Measurements from ENCODE around the gene REL. TPM values are rescaled to one million over a fixed set of nuclear protein-coding genes. Genes with fewer than 3 reads are reported as not detected.
"Not testable (repeated sequence)": the region's sequence is repeated elsewhere in the genome, so short reads cannot be mapped to it uniquely, and the experiment has no call there.

The REL gene
- total RNA-seq, 2 donors from 2014 or later, result 10.2 to 30.0 TPM

DNA sequence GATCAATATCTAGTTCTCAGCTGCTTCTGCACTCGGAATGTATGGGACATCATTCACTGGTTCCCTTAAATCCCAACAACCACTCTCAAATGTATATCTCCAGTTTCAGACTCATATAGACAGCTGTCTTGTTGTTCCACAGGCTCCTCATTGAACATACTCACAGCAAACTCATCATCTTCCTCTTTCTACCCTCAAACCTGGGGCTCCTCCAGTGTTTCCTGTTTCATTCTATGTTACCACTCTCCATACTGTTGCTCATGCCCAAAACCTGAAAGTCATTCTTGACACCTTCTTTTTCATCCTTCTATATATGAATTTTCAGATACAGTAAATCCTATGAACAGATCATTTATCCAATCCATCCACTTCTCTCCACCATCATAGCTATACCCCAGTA, 18.7 kb upstream of the REL start:
- Histone ChIP-seq H3K27ac (no peak overlapping the region), H3K4me3 (no peak overlapping the region), H3K27me3 (replicated peaks; ENCODE audit: insufficient read depth) (no peaks in the 10 kb centered on the region), H3K36me3 (no peaks in the 10 kb centered on the region), H3K9me3 (no peaks in the 10 kb centered on the region), H3K4me1 (replicated peaks) (no peaks in the 10 kb centered on the region)
- intact Hi-C loops (cut with DNase I), result no loop called here
- WGBS, result 88% methylated on average over 1 of the region's 1 CpG
- no peak for DNase-seq (ENCODE audit: low spot score)
- TF ChIP-seq CTCF (IDR thresholded peaks at IDR 0.05) (no peak), POLR2AphosphoS5 (IDR thresholded peaks at IDR 0.05) (no peak), POLR2A (IDR thresholded peaks at IDR 0.05) (no peak)

DNA sequence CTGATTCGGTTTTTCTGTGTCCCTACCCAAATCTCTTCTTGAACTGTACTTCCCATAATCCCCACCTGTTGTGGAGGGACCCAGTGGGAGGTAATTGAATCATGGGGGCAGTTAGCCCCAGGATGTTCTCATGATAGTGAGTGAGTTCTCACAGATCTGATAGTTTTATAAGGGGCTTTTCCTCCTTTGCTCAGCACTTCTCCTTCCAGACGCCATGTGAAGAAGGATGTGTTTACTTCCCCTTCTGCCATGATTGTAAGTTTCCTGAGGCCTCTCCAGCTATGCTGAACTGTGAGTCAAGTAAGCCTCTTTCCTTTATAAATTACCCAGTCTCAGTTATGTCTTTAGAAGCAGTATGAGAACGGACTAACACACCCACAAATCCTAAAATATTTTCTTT, 16.0 kb upstream of the REL start:
- H3K4me1 ChIP-seq (replicated peaks); H3K9me3 ChIP-seq; H3K36me3 ChIP-seq; H3K4me3 ChIP-seq; intact Hi-C loops (cut with DNase I); DNase-seq (ENCODE audit: low spot score); H3K27ac ChIP-seq; H3K27me3 ChIP-seq (replicated peaks; ENCODE audit: insufficient read depth): not testable (repeated sequence)
- WGBS, result 71% methylated on average over 3 of the region's 3 CpGs

GRCh38 chr2:60867007-60867406, 14.4 kb upstream of the REL start:
- intact Hi-C loops (cut with DNase I), result no loop called here
- no peak overlapping the region for H3K27ac ChIP-seq
- H3K4me1 ChIP-seq (replicated peaks), result no peaks in the 10 kb centered on the region
- 80% methylated on average over 3 of the region's 3 CpGs for WGBS
- TF ChIP-seq CTCF (IDR thresholded peaks at IDR 0.05) (no peak), POLR2AphosphoS5 (IDR thresholded peaks at IDR 0.05) (no peak), POLR2A (IDR thresholded peaks at IDR 0.05) (no peak)
- H3K4me3 ChIP-seq, result no peak overlapping the region
- H3K9me3 ChIP-seq, result no peaks in the 10 kb centered on the region
- no peaks in the 10 kb centered on the region for H3K36me3 ChIP-seq
- no peak for DNase-seq (ENCODE audit: low spot score)
- no peaks in the 10 kb centered on the region for H3K27me3 ChIP-seq (replicated peaks; ENCODE audit: insufficient read depth)

GRCh38 chr2:60867848-60868247, 13.5 kb upstream of the REL start:
- intact Hi-C loops (cut with DNase I), result no loop called here
- H3K27ac ChIP-seq, result no peak overlapping the region

GRCh38 chr2:60868589-60869273, 12.6 kb upstream of the REL start:
- DNase-seq (ENCODE audit: low spot score), result no peak
- Histone ChIP-seq H3K4me1 (replicated peaks) (no peaks in the 10 kb centered on the region), H3K4me3 (no peak overlapping the region), H3K27me3 (replicated peaks; ENCODE audit: insufficient read depth) (no peaks in the 10 kb centered on the region), H3K9me3 (no peaks in the 10 kb centered on the region), H3K27ac (no peak overlapping the region), H3K36me3 (no peaks in the 10 kb centered on the region)
- intact Hi-C loops (cut with DNase I), result no loop called here
- WGBS, result 82% methylated on average over 6 of the region's 6 CpGs
- TF ChIP-seq POLR2AphosphoS5 (IDR thresholded peaks at IDR 0.05), result no peak
- no peak for TF ChIP-seq POLR2A (IDR thresholded peaks at IDR 0.05)
- no peak for TF ChIP-seq CTCF (IDR thresholded peaks at IDR 0.05)

More at GRCh38 chr2:60867848-60868247, 13.5 kb upstream of the REL start:
- Histone ChIP-seq H3K27me3 (replicated peaks; ENCODE audit: insufficient read depth) (no peaks in the 10 kb centered on the region), H3K4me3 (no peak overlapping the region), H3K4me1 (replicated peaks) (no peaks in the 10 kb centered on the region), H3K36me3 (no peaks in the 10 kb centered on the region), H3K9me3 (no peaks in the 10 kb centered on the region)
- no peak for TF ChIP-seq POLR2A (IDR thresholded peaks at IDR 0.05)
- TF ChIP-seq POLR2AphosphoS5 (IDR thresholded peaks at IDR 0.05), result no peak
- no peak for TF ChIP-seq CTCF (IDR thresholded peaks at IDR 0.05)
- WGBS, result 68% methylated on average over 5 of the region's 5 CpGs
- no peak for DNase-seq (ENCODE audit: low spot score)

All from prostate gland (tissue), 2 donors.